ENCODE results near the gene TREH. TPM values are rescaled to one million over a fixed set of nuclear protein-coding genes. Genes with fewer than 3 reads are reported as not detected.

Gene TREH
- total and polyA plus RNA-seq, 2 experiments from 2014 or later, result 0.36 TPM; not detected in 1

DNA sequence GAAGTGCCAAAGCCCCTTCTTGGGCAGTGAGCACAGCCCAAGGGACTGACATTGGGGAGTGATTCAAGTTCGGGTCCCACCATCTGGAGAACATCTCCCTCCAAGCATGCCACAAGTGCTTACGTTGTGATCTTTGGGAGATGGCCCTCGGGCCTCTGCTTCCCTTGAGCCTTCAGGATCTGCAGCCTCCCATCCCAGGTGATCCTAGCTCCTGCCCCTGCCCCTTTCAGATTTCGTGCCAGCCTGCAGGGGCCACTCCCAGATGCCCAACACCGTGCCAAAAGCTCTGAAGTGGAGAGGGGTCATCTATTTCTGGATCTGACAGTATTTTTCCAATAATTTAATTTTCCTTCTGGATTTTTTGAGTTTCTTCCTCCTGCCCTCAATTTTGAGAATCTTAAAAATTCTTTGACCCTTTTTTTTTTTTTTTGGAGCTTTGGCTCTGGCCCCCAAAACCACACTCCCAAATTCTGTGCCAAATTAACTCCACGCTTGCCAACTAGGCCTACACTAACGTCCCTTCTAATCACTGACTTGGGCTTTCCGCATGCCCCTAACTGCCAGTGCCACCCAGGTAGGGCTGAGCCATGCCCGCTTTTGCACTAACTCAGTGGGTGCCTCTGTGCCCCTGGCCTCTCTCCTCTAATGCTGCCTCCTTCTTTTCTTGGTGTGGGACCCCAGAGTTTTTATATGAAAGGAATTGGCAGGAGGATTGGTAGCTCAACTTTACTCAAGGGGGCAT lies 46.7 kb downstream of the TREH start:
- no peak for TF ChIP-seq POLR2AphosphoS5 (IDR thresholded peaks at IDR 0.05; ENCODE audit: low read depth)
- TF ChIP-seq, protein P1, sequence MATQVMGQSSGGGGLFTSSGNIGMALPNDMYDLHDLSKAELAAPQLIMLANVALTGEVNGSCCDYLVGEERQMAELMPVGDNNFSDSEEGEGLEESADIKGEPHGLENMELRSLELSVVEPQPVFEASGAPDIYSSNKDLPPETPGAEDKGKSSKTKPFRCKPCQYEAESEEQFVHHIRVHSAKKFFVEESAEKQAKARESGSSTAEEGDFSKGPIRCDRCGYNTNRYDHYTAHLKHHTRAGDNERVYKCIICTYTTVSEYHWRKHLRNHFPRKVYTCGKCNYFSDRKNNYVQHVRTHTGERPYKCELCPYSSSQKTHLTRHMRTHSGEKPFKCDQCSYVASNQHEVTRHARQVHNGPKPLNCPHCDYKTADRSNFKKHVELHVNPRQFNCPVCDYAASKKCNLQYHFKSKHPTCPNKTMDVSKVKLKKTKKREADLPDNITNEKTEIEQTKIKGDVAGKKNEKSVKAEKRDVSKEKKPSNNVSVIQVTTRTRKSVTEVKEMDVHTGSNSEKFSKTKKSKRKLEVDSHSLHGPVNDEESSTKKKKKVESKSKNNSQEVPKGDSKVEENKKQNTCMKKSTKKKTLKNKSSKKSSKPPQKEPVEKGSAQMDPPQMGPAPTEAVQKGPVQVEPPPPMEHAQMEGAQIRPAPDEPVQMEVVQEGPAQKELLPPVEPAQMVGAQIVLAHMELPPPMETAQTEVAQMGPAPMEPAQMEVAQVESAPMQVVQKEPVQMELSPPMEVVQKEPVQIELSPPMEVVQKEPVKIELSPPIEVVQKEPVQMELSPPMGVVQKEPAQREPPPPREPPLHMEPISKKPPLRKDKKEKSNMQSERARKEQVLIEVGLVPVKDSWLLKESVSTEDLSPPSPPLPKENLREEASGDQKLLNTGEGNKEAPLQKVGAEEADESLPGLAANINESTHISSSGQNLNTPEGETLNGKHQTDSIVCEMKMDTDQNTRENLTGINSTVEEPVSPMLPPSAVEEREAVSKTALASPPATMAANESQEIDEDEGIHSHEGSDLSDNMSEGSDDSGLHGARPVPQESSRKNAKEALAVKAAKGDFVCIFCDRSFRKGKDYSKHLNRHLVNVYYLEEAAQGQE (IDR thresholded peaks at IDR 0.05; ENCODE audit: unreplicated experiment), result no peak
- TF ChIP-seq, protein P2, sequence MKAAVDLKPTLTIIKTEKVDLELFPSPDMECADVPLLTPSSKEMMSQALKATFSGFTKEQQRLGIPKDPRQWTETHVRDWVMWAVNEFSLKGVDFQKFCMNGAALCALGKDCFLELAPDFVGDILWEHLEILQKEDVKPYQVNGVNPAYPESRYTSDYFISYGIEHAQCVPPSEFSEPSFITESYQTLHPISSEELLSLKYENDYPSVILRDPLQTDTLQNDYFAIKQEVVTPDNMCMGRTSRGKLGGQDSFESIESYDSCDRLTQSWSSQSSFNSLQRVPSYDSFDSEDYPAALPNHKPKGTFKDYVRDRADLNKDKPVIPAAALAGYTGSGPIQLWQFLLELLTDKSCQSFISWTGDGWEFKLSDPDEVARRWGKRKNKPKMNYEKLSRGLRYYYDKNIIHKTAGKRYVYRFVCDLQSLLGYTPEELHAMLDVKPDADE (IDR thresholded peaks at IDR 0.05), result no peak
- no peak for TF ChIP-seq NANOG (IDR thresholded peaks at IDR 0.05; ENCODE audit: borderline replicate concordance)
- no peaks in the 10 kb centered on the region for H3K9me2 ChIP-seq (ENCODE audit: insufficient read depth)
- peaks cover 28% of the 10 kb centered on the region for H3K4me1 Mint-ChIP-seq
- peaks cover 22% of the 10 kb centered on the region for H3K4me1 ChIP-seq (ENCODE audit: insufficient read depth)
- no peaks in the 10 kb centered on the region for H3K27me3 ChIP-seq (ENCODE audit: insufficient read depth)
- H3K79me2 ChIP-seq (replicated peaks; ENCODE audit: insufficient read depth), result 0 out of 2 replicates have a peak, but pooled peaks cover 3% of the 10 kb centered on the region
- H3K27ac ChIP-seq (ENCODE audit: low read depth), result no peak overlapping the region
- no peak overlapping the region for H2AFZ ChIP-seq
- H3K27ac Mint-ChIP-seq, result no peak overlapping the region
- peaks cover 49% of the 10 kb centered on the region for H3K36me3 Mint-ChIP-seq (ENCODE audit: low read depth)
- DNase-seq (ENCODE audit: low spot score) (no peak), ATAC-seq (no peak)
- peaks cover 29% of the 10 kb centered on the region for H3K27me3 Mint-ChIP-seq (ENCODE audit: insufficient read depth, low read depth, poor library complexity)
- H3K4me3 ChIP-seq, result no peak overlapping the region
- peaks cover 9% of the 10 kb centered on the region; the same call in 1 of the 2 replicates for H3K36me3 ChIP-seq (ENCODE audit: insufficient read depth)
- H3F3A ChIP-seq (replicated peaks; ENCODE audit: low read depth), result peaks cover 20% of the 10 kb centered on the region
- H3K4me3 Mint-ChIP-seq, result no peak overlapping the region; the same call in 2 of the 3 replicates
- peaks cover 9% of the 10 kb centered on the region for H4K20me1 ChIP-seq (replicated peaks; ENCODE audit: insufficient read depth)
- no peak overlapping the region for H3K4me2 ChIP-seq
- H3K9me3 Mint-ChIP-seq, result no peaks in the 10 kb centered on the region

DNA sequence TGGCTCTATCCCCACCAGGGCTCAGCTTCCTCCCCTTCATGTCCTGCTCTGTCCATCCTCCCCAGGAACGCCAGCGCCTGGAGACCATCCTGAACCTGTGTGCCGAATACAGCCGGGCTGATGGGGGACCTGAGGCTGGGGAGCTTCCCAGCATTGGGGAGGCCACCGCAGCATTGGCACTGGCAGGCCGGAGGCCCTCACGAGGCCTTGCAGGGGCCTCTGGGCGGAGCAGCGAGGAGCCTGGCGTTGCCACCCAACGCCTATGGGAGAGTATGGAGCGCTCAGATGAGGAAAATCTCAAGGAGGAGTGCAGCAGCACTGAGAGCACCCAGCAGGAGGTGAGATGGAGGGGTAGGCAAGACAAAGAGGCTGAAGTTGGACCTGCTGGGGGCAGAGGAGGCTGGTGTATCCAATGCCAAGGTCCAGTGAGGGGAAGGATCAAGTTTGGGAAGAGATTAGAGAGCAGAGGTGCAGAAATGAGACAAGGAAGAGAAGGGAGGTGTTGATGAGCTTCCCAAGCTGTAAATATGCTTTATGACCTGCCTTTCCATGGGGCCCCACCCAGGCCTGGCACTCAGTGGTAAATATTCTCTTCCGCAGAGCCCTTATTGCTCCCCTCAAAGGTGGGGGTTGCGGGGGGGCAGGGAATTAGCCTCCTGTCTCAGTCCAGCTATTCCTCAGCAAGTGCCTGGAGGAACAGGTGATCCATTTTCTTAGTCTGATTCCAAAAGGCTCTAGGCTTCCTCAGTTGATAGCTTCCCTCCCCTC lies 48.1 kb downstream of the TREH start:
- no peak for DNase-seq (ENCODE audit: low spot score)
- no peak overlapping the region for H2AFZ ChIP-seq
- peaks cover 30% of the 10 kb centered on the region for H3K27me3 Mint-ChIP-seq (ENCODE audit: insufficient read depth, low read depth, poor library complexity)
- H4K20me1 ChIP-seq (replicated peaks; ENCODE audit: insufficient read depth), result peaks cover 7% of the 10 kb centered on the region; the same call in 1 of the 2 replicates
- H3K4me2 ChIP-seq, result no peak overlapping the region
- H3K36me3 Mint-ChIP-seq (ENCODE audit: low read depth), result peaks cover 49% of the 10 kb centered on the region
- H3K9me2 ChIP-seq (ENCODE audit: insufficient read depth), result no peaks in the 10 kb centered on the region
- no peak overlapping the region for H3K27ac ChIP-seq (ENCODE audit: low read depth)
- no peak overlapping the region for H3K27ac Mint-ChIP-seq
- peaks cover 17% of the 10 kb centered on the region for H3K4me1 ChIP-seq (ENCODE audit: insufficient read depth)
- peaks cover 10% of the 10 kb centered on the region; the same call in 1 of the 2 replicates for H3K36me3 ChIP-seq (ENCODE audit: insufficient read depth)
- H3K79me2 ChIP-seq (replicated peaks; ENCODE audit: insufficient read depth), result 0 out of 2 replicates have a peak, but pooled peaks cover 3% of the 10 kb centered on the region
- H3K4me3 ChIP-seq, result no peak overlapping the region
- H3K4me1 Mint-ChIP-seq, result peaks cover 27% of the 10 kb centered on the region
- no peak for ATAC-seq
- no peaks in the 10 kb centered on the region for H3K27me3 ChIP-seq (ENCODE audit: insufficient read depth)
- H3F3A ChIP-seq (replicated peaks; ENCODE audit: low read depth), result peaks cover 16% of the 10 kb centered on the region
- H3K4me3 Mint-ChIP-seq, result no peak overlapping the region
- no peaks in the 10 kb centered on the region for H3K9me3 Mint-ChIP-seq
- TF ChIP-seq ZNF114 (CRISPR knock-in tag; IDR thresholded peaks at IDR 0.05), result no peak
- TF ChIP-seq CREB1 (CRISPR knock-in tag; IDR thresholded peaks at IDR 0.05; ENCODE audit: low read depth), result no peak
- TF ChIP-seq JUNB (IDR thresholded peaks at IDR 0.05; ENCODE audit: unreplicated experiment), result no peak
- TF ChIP-seq, protein P3, sequence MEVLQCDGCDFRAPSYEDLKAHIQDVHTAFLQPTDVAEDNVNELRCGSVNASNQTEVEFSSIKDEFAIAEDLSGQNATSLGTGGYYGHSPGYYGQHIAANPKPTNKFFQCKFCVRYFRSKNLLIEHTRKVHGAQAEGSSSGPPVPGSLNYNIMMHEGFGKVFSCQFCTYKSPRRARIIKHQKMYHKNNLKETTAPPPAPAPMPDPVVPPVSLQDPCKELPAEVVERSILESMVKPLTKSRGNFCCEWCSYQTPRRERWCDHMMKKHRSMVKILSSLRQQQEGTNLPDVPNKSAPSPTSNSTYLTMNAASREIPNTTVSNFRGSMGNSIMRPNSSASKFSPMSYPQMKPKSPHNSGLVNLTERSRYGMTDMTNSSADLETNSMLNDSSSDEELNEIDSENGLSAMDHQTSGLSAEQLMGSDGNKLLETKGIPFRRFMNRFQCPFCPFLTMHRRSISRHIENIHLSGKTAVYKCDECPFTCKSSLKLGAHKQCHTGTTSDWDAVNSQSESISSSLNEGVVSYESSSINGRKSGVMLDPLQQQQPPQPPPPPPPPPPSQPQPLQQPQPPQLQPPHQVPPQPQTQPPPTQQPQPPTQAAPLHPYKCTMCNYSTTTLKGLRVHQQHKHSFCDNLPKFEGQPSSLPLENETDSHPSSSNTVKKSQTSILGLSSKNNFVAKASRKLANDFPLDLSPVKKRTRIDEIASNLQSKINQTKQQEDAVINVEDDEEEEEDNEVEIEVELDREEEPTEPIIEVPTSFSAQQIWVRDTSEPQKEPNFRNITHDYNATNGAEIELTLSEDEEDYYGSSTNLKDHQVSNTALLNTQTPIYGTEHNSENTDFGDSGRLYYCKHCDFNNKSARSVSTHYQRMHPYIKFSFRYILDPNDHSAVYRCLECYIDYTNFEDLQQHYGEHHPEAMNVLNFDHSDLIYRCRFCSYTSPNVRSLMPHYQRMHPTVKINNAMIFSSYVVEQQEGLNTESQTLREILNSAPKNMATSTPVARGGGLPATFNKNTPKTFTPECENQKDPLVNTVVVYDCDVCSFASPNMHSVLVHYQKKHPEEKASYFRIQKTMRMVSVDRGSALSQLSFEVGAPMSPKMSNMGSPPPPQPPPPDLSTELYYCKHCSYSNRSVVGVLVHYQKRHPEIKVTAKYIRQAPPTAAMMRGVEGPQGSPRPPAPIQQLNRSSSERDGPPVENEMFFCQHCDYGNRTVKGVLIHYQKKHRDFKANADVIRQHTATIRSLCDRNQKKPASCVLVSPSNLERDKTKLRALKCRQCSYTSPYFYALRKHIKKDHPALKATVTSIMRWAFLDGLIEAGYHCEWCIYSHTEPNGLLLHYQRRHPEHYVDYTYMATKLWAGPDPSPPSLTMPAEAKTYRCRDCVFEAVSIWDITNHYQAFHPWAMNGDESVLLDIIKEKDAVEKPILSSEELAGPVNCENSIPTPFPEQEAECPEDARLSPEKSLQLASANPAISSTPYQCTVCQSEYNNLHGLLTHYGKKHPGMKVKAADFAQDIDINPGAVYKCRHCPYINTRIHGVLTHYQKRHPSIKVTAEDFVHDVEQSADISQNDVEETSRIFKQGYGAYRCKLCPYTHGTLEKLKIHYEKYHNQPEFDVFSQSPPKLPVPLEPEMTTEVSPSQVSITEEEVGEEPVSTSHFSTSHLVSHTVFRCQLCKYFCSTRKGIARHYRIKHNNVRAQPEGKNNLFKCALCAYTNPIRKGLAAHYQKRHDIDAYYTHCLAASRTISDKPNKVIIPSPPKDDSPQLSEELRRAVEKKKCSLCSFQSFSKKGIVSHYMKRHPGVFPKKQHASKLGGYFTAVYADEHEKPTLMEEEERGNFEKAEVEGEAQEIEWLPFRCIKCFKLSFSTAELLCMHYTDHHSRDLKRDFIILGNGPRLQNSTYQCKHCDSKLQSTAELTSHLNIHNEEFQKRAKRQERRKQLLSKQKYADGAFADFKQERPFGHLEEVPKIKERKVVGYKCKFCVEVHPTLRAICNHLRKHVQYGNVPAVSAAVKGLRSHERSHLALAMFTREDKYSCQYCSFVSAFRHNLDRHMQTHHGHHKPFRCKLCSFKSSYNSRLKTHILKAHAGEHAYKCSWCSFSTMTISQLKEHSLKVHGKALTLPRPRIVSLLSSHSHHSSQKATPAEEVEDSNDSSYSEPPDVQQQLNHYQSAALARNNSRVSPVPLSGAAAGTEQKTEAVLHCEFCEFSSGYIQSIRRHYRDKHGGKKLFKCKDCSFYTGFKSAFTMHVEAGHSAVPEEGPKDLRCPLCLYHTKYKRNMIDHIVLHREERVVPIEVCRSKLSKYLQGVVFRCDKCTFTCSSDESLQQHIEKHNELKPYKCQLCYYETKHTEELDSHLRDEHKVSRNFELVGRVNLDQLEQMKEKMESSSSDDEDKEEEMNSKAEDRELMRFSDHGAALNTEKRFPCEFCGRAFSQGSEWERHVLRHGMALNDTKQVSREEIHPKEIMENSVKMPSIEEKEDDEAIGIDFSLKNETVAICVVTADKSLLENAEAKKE (CRISPR knock-in tag; IDR thresholded peaks at IDR 0.05), result no peak
